ENCODE data around the gene DENND5B.
"Not testable (repeated sequence)": the region's sequence is repeated elsewhere in the genome, so short reads cannot be mapped to it uniquely, and the experiment has no call there.

Gene DENND5B

DNA sequence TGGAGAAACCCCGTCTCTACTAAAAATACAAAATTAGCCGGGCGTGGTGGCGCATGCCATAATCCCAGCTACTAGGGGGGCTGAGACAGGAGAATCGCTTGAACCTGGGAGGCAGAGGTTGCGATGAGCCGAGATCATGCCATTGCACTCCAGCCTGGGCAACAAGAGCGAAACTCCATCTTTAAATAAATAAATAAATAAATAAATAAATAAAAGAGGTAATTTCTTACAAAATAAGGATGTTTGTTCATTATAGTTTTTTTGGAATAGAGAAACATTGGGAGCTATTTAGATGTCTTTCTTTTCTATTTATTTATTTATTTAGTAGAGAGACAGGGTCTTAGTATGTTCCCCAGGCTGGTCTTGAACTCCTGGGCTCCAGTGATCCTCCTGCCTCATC, 213.7 kb downstream of the DENND5B start:
- not testable (repeated sequence) for DNase-seq (ENCODE audit: low read depth in 2 of 2)

DNA sequence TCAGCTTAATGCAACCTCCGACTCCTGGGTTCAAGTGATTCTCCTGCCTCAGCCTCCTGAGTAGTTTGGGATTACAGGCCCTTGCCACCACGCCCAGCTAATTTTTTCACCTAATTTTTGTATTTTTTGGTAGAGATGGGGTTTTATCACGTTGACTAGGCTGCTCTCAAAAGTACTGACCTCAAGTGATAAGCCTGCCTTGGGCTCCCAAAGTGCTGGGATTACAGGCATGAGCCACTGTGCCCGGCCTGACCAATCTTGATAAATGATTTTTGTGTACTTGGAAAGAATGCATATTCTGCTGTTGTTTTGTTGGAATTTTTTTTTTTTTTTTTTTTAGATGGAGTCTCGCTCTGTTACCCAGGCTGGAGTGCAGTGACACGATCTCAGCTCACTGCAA, 215.5 kb downstream of the DENND5B start:
- not testable (repeated sequence) for DNase-seq (ENCODE audit: low read depth in 2 of 2)

DNA sequence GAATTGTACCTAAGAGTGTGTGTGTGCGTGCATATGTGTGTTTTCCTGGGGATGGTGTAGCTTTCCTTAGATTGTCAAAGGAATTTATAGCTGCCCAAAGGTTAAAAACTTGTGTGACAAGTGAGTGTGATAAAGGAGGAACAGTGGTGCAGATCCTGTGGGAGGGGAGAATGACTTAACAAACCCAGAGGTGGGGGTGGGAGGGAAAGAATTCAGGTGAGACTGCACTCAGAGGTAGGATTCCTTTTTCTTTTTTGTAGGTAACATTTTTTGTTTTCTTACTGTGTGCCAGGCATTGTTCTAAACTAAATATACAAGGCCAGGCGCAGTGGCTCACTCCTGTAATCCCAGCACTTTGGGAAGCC, 219.7 kb downstream of the DENND5B start:
- DNase-seq (ENCODE audit: low read depth in 2 of 2) = no peak

DNA sequence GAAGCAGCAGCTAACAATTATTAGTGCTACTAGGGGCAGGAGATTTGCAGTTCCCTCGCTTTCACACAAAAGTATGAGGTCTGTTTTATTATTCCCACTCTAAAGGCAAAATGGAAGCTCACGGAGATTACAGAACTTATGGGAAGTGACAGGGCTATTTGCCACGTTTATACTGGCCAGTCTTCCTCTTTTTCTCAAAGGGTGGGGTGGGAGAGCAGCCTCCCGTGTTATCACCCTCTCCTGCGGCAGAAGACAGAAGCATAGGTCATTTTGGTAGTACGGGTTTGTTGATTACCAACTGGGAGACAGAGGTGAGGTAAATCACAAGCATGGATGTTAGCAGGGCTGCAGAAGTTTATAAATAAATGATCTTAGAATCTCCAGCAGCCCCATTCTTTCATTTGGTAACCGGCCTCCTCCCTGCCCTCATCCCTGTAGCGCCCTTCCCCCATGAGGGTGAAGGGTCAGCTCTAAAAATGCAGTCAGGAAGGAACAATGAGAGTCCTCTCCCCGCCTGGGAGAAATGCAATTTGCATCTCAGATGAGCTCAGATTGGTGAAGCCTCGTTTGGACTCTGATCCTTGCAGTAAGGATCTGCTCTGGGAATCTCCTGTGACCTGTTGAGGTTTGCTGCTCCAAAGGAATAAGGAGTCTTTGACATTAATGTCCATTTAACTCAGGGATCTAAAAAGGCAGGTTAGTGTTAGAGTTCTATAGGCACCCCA, 220.2 kb downstream of the DENND5B start:
- DNase-seq (ENCODE audit: low read depth in 2 of 2) = no peak

DNA sequence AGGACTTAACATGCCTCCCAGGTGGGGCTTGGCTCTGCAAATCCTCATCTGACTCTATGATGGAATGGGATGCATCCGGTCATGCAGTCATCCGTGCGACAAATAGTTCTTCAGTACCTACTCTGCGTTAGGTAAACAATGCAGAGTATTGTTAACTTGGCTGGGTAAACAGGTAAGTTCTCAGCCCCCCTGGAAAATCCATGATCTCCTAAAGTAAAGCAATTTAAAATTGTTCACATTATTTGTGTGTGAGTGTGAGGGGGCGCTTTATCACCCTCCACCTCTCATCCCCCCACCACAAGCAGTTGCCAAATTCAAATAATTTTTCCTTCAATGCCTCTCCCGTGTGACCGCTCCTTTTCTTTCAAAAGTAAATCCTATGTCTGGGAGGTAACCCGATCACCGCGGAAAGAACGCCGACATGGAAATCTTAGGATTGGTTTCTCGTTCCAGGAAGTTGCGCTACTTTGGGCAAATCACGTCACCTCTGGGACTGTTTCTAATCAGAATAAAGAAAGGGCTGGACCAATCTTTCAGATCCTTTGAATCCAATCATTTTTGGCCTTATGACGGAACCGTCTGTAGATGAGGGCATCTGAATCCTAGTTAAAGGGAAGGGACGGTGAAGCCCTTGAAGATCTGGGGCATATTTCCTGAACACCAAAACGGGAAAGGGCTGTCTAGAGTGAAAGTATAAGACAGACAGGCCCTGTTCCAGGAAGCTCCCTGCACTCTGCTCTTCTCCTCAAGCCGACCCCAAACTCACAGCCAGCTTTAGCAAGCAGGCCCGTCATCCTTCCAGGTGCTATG, 221.0 kb downstream of the DENND5B start:
- no peak for DNase-seq (ENCODE audit: low read depth in 2 of 2)

DNA sequence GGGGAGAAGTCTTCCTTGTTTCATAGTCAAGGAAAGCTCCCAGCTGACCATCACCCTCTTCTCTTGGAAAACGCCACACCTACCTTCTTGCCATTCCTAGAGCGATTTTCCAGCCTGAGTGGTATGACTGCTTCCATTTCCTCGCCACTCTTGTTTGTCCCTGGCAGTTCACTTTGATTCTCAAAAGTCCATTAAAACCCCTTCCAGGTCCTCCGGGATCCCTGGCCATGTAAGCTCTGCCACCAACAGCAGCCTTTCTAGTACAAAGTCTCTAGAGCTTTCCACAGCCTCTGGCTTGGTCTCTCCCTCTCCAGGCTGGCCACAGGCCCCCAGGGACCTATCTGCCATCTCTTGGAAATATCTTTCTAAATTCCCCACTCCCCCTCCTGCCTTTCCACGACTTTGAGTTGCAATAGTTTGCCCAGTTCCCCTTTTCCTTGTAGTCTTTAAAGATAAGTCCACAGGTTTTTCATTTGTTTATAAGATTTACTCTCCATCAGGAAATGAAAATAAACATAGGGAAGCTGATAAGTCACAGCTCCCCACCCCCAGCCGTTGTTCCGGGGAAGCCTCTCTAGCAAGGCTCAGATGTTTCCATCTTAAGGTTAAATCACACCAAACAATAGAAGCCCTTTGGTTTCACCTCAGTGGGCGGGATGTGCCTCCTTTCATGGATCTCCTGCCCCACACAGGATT, 222.1 kb downstream of the DENND5B start:
- no peak for DNase-seq (ENCODE audit: low read depth in 2 of 2)

DNA sequence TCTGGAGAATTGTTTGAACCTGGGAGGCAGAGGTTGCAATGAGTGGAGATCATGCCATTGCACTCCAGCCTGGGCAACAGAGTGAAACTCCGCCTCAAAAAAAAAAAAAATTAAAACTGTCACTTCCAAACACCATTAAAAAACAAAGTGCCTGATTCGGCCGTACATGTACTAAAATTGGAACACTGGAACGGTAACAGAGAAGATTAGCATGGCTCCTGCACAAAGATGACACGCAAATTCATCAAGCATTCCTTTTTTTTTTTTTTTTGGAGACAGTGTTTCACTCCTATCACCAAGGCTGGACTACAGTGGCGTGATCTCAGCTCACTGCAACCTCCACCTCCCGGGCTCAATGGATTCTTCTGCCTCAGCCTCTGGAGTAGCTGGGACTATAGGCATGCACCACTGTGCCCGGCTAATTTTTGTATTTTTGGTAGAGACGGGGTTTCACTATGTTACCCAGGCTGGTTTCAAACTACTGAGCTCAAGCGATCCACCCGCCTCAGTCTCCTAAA, 224.8 kb downstream of the DENND5B start:
- no peak for DNase-seq (ENCODE audit: low read depth in 2 of 2)

DNA sequence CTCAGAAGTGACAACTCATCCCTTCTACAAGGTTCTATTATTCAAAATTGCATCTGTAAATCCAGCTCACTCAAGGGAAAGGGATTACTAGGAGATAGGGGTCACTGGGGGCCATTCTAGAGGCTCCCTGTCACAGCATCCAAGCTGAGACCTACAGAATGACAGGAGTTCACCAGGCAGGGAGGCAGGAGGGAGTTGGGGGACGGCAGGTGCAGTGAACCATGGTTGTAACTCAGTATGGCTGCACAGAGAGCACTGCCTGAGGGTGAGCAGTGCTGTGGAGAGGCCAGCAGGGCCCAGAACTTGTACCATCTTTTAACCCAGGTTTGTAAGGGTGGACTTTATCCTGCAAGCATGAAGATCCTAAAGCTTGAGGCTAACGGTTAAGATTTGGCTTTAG, 227.1 kb downstream of the DENND5B start:
- no peak for DNase-seq (ENCODE audit: low read depth in 2 of 2)

DNA sequence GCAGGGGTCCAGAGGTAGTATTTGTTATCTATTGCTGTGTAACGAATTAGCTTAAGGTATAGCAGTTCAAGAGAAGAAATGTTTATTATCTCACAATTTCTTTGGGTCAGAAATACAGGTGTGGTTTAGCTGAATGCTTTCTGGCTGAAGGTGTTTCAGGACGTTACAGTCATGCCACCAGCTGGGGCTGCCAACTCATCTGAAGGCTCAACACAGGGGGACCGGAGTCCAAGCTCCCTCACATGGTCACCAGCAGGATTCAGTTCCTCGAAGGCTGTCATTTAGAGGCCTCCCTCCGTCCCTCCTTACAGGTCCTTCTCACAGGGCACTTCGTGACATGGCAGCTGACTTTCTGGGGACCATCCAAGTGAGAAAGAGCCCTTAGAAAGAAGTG, 227.5 kb downstream of the DENND5B start:
- DNase-seq (ENCODE audit: low read depth in 2 of 2) = no peak

DNA sequence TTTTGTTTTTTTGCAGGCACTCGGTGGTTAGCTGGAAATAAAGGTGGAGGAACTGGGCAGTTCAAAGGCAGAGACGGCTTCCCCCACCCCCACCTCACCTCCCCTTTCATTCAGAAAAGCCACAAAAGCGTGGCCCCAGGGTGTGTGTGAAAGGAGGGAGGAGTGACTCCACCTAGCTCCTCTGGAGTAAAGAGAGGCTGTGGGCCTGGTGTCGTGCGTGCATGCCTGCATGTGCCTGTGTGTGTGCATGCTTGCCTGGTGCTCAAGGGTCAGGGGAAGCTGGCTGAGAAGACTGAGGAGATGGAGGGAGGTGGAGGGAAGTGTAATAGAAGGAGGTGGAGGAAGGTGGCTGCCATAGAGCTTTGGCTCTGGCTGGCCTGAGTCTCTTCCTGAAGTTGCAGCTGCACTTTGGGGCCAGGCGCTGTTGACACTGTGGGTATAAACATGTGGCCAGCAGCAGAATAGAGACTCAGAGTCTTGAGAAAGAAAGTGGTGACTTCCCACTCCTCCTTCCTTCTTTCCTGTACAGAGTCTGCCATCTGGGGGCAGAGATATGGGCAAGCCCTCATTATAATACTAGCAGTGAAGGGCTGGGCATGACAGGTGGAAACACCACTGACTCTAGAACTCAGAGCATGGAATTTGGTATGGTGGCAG, 228.0 kb downstream of the DENND5B start:
- DNase-seq (ENCODE audit: low read depth in 2 of 2) = no peak

DNA sequence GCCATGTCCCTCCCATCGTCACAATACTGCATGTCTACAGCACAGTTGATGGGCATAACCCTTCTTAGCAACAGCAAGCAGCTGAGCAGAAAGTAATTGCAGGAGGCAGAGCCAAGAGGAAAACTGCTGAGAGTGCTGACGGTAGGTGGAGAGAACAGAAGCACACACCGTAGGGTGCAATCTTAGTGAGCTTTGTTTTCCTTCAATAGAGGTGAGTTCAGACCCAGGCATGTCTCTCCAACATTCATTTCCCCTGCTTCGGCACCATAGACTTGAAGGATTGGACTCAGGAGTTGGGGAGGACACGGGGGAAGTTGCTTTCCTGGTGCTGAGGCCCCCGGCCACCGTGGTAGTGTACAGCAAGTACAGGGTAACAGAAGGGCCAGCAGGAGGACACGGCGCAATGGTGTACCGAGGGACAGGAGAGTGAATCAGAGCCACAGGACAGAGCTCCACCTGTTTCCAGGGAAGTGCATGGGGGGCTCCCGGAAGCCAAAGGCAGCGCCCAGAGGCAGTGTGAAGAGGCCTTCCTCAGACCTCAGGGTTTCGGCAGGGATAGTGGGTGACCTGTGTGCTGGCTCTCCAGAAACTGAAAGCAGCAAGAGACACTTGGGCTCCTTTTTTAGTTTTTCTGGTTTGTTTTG, 228.7 kb downstream of the DENND5B start:
- DNase-seq (ENCODE audit: low read depth in 2 of 2) = no peak

DNA sequence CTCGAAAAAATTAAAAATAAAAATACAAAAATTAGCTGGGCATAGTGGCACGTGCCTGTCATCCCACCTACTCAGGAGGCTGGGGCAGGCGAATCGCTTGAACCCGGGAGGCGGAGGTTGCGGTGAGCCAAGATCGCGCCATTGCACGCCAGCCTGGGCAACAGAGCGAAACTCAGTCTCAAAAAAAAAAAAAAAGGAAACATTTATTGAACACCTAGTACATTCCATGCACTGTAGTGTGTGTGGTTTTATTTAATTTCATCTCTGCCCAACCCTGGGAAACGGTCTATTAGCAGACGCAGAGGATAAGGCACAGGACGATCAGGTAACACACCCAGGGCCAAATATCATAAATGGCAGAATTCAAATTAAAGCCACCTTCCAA, 229.2 kb downstream of the DENND5B start:
- no peak for DNase-seq (ENCODE audit: low read depth in 2 of 2)

DNA sequence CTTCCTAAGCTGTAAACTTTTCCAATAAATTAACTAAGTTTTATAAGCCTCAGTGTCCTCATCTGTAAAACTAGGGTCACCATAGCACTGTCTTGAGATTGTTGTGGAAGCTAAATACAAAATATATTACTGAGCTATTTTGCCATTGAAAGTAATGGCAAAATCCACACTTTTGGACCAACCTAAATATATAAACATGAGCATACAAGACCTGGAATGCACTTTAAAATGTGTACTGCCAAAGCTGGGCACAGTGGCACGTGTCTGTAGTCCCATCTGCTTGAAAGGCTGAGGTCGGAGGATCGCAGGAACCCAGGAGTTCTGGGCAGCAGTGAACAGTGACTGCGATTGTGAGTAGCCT, 235.2 kb downstream of the DENND5B start:
- no peak for DNase-seq (ENCODE audit: low read depth in 2 of 2)

DNA sequence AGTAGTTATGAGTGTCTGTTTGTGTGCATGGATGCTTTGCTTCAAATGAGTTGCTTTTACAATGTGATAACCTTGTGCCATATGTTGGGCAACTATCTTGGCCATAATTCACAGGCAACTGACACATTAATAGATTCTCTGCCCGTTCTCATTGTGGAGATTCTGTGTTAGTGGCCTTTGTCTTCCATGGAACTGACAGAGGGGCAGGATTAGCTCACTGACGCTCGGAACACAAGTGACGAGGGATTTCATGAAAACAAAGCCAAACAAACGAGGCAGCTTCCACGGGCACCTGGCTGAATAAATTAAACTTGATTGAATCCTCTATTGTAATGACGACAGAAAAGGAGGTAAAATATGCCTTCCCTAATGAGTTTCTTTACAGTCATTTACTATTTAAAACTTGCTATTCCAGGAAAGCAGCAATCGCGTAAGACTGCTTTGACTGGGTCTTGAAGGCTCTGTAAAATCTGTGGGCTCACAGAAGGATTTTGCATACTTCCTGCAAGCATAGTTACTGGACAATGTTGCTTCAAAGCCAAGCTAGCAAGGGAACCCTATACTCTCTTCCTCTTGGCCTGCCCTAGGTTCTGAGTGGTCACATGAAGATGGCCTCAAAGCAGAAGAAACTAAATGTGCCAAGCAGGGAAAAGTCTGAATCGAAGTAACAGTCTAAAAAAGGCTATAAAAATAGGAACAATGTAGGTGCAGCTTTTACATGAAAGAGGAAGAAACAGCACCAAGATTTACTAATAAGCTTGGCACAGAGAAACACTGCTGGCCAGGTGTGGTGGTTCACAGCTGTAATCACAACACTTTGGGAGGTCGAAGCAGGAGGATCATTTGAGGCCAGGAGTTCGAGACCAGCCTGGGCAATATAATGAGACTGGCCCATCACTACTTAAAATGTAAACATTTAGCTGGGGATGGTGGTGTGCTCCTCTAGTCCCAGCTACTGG, 236.9 kb downstream of the DENND5B start:
- no peak for DNase-seq (ENCODE audit: low read depth in 2 of 2)

DNA sequence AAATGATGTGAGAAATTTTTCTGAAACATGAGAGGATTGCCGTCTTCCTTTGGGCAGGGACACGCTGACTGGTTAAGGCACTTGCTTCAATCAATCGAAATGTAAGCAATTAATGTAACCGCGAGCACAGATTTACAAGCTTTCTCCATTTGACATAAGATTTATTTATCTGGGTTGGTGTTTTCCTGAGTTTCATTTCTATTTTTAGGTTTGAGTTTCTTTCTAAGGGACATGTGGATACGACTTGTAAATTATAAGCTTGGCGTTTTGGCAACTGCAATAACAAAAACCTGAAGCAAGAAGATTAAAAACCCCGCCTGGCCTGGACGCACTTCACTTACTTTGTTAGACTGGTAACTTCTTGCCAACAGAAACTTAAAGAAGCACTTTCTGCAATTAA, 244.7 kb downstream of the DENND5B start:
- DNase-seq (ENCODE audit: low read depth in 2 of 2) = no peak

DNA sequence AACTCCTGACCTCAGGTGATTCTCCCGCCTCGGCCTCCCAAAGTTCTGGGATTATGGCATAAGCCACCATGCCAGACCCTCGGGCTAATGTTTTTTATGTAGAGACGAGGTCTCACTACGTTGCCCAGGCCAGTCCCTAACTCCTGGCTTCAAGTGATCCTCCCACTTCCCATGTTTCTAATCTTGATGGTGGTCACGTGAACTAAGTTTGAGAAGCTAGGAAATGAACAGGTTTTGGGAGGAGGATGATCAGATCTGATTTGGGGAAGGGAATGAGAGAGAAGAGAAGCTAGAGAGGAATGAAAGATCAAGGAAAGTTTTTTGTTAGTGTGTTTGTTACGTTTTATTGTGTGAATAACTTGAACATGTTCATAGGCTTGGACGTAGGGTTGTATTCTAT, 247.8 kb downstream of the DENND5B start:
- no peak for DNase-seq (ENCODE audit: low read depth in 2 of 2)

DNA sequence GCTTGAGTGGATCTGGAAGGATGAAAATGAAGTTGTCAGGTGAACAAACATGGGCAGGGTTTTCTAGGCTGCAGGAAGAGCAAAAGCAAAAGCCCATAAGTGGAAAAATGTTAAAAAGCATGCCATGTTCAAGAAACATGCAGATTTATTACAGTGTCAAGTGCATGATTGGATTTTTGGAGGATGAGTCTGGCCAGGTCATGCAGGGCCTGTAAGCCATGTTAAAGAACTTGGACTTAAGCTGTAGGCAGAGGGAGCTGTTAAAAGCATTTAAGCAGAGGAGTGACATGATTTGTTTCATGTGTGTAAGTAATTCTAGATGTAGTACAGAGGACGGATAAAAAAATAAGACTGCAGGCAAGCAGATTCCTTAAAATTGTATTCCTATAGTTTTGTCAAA, 248.7 kb downstream of the DENND5B start:
- DNase-seq (ENCODE audit: low read depth in 2 of 2) = no peak

DNA sequence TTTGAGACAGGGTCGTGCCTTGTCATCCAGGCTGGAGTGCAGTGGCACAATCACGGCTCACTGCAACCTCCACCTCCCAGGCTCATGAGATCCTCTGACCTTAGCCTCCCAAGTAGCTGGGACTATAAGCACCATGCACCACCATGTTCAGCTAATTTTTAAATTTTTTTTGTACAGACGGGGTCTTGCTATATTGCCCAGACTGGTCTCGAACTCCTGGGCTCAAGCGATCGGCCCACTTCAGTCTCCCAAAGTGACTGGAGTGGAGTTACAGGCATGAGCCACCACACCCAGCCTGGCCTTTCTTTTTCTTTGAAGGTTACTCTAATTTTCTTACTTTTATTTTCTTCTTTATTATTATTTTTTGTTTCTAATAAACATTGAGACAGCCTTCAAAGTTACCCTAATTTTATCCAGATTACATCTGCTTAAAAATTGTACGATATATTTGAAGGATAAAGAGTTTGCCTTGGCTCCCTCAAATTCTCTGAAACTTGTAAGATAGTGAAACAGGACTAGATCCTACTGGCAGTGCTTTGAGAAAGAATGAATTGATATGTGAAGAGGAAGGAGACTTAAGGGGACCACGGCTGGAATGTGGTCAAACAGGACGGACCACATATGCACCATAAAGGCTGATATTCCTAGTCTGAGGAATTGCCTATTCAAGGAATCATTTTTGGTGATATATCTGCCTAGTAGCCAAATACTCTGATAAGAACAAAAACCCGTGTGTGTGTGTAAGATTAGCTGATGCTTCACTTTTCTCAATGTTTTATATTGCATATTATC, 250.9 kb downstream of the DENND5B start:
- no peak for DNase-seq (ENCODE audit: low read depth in 2 of 2)

DNA sequence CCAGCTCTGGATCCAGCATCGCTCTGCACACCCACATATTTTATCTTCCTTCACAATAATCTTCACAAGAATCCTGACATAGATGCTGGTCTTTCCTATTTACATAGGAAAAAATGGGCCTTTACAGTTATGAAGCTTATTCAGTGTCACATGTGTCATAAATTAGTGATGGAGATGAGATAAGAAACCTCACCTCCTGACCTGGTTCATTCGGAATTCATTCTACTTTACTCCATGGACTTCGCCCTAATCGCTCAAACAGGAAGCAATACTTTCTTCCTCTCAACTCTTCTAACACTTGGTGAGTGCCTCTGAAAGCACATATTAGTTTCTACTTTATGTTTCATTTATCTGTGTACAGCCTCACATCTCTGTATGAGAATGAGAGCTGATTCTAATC, 253.0 kb downstream of the DENND5B start:
- no peak for DNase-seq (ENCODE audit: low read depth in 2 of 2)

Data from activated CD8-positive, alpha-beta memory T cell treated with anti-CD3 and anti-CD28 coated beads for 4 hours (primary cell).